Osteoblast (primary cell): ENCODE data around the gene CIAPIN1. TPM values are rescaled to one million over a fixed set of nuclear protein-coding genes. Genes with fewer than 3 reads are reported as not detected.

Experiments
- DNase-seq: peaks from one replicate; pipeline ENCODE4 v3.0.0; 2011; ENCODE audit warnings: low spot score, mixed read lengths; ENCODE audit not compliant: insufficient read length; ENCODE audit errors: missing footprints
- H2AFZ ChIP-seq: 2 replicates; pipeline ENCODE4 v1.6.0; 2011; ENCODE audit warnings: mild to moderate bottlenecking, low read length
- H3K27ac ChIP-seq: 2 replicates; pipeline ENCODE4 v1.5.1; 2011; ENCODE audit warnings: mild to moderate bottlenecking, low read depth, low read length, moderate library complexity
- H3K27me3 ChIP-seq: 2 replicates; pipeline ENCODE4 v1.6.0; 2012; ENCODE audit warnings: mild to moderate bottlenecking, control low read depth, inconsistent platforms, low read length, moderate library complexity; ENCODE audit not compliant: insufficient read depth
- H3K36me3 ChIP-seq: 2 replicates; pipeline ENCODE4 v1.5.1; 2011; ENCODE audit warnings: mild to moderate bottlenecking, low read length, control low read depth, moderate library complexity; ENCODE audit not compliant: insufficient read depth
- H3K4me1 ChIP-seq: 2 replicates; pipeline ENCODE4 v1.5.1; 2011; ENCODE audit warnings: mild to moderate bottlenecking, low read length, control low read depth, moderate library complexity; ENCODE audit not compliant: insufficient read depth
- H3K4me2 ChIP-seq: 2 replicates; pipeline ENCODE4 v1.6.0; 2011; ENCODE audit warnings: mild to moderate bottlenecking, low read length; ENCODE audit not compliant: insufficient read depth
- H3K4me3 ChIP-seq: fragments of 200-600 bp; sonication (generic); 3 replicates; pipeline ENCODE4 v1.5.1; 2012; ENCODE audit warnings: mild to moderate bottlenecking, low read length, inconsistent platforms; ENCODE audit not compliant: insufficient read depth
- H3K79me2 ChIP-seq: 2 replicates; pipeline ENCODE4 v1.6.0; 2012; ENCODE audit warnings: mild to moderate bottlenecking, low read length, control low read depth, inconsistent platforms; ENCODE audit not compliant: insufficient read depth
- H3K9me3 ChIP-seq: 2 replicates; pipeline ENCODE4 v1.5.1; 2011; ENCODE audit warnings: low read depth, low read length, control low read depth
- H4K20me1 ChIP-seq: 2 replicates; pipeline ENCODE4 v1.6.0; 2012; ENCODE audit warnings: mild to moderate bottlenecking, low read length, control low read depth; ENCODE audit not compliant: insufficient read depth
- CTCF ChIP-seq: IDR thresholded peaks from 2 replicates; pipeline ENCODE4 v1.5.1; 2011; ENCODE audit warnings: mild to moderate bottlenecking, low read depth, low read length, moderate library complexity; ENCODE audit errors: extremely low read depth
- total RNA-seq: library from RNA; depleted of rRNA; stranded (reverse); fragments of >200 nt; gene quantifications from 2 replicates; pipeline ENCODE4 v1.2.3, GENCODE V29; 2012

The CIAPIN1 gene
- total RNA-seq, 1 donor: 39.8 TPM

GRCh38 chr16:57424583-57424982 lies 22.6 kb downstream of the CIAPIN1 start:
- H3K27ac ChIP-seq: no peak overlapping the region
- DNase-seq: no peak
- no peaks in the 10 kb centered on the region for H3K79me2 ChIP-seq
- no peak overlapping the region for H2AFZ ChIP-seq
- no peak for TF ChIP-seq CTCF
- no peak overlapping the region for H3K4me3 ChIP-seq
- no peak overlapping the region for H3K4me2 ChIP-seq
- H4K20me1 ChIP-seq: no peaks in the 10 kb centered on the region
- no peaks in the 10 kb centered on the region for H3K27me3 ChIP-seq
- H3K36me3 ChIP-seq: peaks cover 12% of the 10 kb centered on the region
- no peaks in the 10 kb centered on the region for H3K9me3 ChIP-seq
- peaks cover 3% of the 10 kb centered on the region for H3K4me1 ChIP-seq

GRCh38 chr16:57423152-57423551 lies 24.0 kb downstream of the CIAPIN1 start:
- H4K20me1 ChIP-seq: no peaks in the 10 kb centered on the region
- H3K36me3 ChIP-seq: peaks cover 7% of the 10 kb centered on the region
- peaks cover 6% of the 10 kb centered on the region for H3K4me1 ChIP-seq
- H3K27me3 ChIP-seq: no peaks in the 10 kb centered on the region
- H3K4me2 ChIP-seq: no peak overlapping the region
- H3K79me2 ChIP-seq: no peaks in the 10 kb centered on the region
- H3K9me3 ChIP-seq: no peaks in the 10 kb centered on the region
- no peak overlapping the region for H3K4me3 ChIP-seq
- H3K27ac ChIP-seq: no peak overlapping the region
- no peak overlapping the region for H2AFZ ChIP-seq
- DNase-seq: no peak
- no peak for TF ChIP-seq CTCF

GRCh38 chr16:57422026-57422944 lies 24.9 kb downstream of the CIAPIN1 start:
- Histone ChIP-seq H4K20me1 (no peaks in the 10 kb centered on the region), H3K4me2 (peak overlapping the region; percentile 65), H3K79me2 (no peaks in the 10 kb centered on the region), H3K4me3 (no peak overlapping the region), H3K27me3 (no peaks in the 10 kb centered on the region), H3K4me1 (peaks cover 6% of the 10 kb centered on the region), H3K27ac (no peak overlapping the region), H3K36me3 (no peaks in the 10 kb centered on the region), H2AFZ (peak overlapping the region; percentile 71), H3K9me3 (no peaks in the 10 kb centered on the region)
- peak; percentile 88 for DNase-seq
- peak; percentile 82 for TF ChIP-seq CTCF

- no peaks in the 10 kb centered on the region for H3K79me2 ChIP-seq
- H3K4me2 ChIP-seq: no peak overlapping the region
- H3K4me1 ChIP-seq: peaks cover 6% of the 10 kb centered on the region
- no peak overlapping the region for H3K27ac ChIP-seq
- no peak overlapping the region for H3K4me3 ChIP-seq
- H3K9me3 ChIP-seq: no peaks in the 10 kb centered on the region
- H3K27me3 ChIP-seq: no peaks in the 10 kb centered on the region
- no peak for DNase-seq
- no peak for TF ChIP-seq CTCF
- no peaks in the 10 kb centered on the region for H3K36me3 ChIP-seq
- H2AFZ ChIP-seq: peak overlapping the region; percentile 62
- no peaks in the 10 kb centered on the region for H4K20me1 ChIP-seq
These were observed 27.7 kb downstream of the CIAPIN1 start for GRCh38 chr16:57419506-57419905.
